NOMO-1 treated with dmso at 0.1 percent for 144 hours (cell line): Measurements from ENCODE around the gene MMP14.
A peak's percentile ranks its signal among the peaks of the same experiment; 100 is the strongest.

Experiments used
- DNase-seq: peaks from one replicate; lab custom pipeline; 2025; ENCODE audit not compliant: unreplicated experiment; lab: John Stamatoyannopoulos, UW

Gene MMP14

DNA sequence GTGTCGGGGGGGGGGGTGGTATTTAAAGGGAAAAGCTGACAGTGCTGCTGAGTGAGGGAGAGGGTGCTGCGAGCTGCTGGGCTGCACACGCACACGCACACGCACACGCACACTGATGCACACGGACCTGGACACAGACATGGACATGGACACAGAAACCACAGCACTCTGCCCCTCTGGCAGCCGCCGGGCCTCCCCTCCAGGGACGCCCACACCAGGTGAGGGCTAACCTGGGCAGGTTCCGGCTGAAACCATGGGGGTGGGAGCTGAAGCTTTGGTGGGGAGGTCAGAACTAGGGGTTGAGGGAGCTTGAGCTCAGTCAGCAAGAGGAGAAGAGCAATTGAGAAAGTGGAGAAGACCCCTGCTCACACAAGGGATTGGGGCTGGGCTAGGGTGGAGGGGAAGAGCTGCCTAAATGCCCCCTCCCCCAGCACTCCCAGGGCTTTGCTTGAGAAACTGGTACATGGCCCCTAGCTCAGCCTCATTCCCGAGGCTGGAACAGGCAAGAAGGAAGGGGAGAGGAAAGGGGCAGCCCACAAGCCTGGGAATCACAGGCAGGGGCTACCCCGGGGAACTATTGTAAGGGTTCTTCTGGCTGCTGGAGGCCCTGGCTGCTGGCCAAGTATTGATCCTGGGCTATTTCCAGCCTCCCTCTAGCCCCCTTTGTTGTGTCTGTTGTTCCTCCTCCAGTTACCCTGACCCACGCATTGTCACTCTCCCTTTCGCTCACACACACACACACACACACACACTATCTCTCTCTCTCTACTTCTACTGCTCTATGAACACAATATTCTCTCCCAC lies 47.0 kb downstream of the MMP14 start, which contains the start of gene REM2:
TSS of gene REM2 (plus strand) at position 50 of the 804 bp plus-strand sequence. CDS start at position 116, 66 bp downstream.
- DNase-seq: no peak

- no peak for DNase-seq
These were observed 47.8 kb downstream of the MMP14 start for GRCh38 chr14:22884076-22884737.

DNA sequence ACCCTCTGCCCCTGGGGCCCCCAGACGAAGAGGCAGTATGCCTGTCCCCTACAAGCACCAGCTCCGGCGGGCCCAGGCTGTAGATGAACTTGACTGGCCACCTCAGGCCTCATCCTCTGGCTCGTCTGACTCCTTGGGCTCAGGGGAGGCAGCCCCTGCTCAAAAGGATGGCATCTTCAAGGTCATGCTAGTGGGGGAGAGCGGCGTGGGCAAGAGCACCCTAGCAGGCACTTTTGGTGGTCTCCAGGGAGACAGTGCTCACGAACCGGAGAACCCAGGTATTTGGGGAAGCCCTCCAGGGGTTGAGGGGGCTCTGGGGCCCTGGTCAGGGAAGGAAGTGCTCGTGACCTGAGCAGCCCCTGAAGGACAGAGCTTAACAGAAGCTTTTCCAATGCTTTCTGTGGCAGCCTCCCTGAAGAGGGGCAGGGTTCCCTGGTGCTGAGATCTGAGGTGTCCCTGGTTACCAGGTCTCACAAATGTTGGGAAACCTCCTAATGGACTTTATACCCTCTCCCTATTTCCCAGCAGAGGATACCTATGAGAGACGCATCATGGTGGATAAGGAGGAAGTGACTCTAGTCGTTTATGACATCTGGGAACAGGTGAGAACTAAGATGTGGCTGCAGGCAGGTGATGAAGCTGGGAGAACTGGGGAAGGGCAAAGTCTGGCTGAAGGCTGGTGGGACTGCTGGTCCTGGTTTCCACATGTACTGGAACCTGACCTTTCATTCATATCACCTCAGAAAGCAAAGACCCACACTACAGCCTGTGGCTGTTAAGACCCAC lies 48.5 kb downstream of the MMP14 start:
- DNase-seq: no peak

- DNase-seq: no peak
These were observed 49.6 kb downstream of the MMP14 start for GRCh38 chr14:22885975-22886374.

DNA sequence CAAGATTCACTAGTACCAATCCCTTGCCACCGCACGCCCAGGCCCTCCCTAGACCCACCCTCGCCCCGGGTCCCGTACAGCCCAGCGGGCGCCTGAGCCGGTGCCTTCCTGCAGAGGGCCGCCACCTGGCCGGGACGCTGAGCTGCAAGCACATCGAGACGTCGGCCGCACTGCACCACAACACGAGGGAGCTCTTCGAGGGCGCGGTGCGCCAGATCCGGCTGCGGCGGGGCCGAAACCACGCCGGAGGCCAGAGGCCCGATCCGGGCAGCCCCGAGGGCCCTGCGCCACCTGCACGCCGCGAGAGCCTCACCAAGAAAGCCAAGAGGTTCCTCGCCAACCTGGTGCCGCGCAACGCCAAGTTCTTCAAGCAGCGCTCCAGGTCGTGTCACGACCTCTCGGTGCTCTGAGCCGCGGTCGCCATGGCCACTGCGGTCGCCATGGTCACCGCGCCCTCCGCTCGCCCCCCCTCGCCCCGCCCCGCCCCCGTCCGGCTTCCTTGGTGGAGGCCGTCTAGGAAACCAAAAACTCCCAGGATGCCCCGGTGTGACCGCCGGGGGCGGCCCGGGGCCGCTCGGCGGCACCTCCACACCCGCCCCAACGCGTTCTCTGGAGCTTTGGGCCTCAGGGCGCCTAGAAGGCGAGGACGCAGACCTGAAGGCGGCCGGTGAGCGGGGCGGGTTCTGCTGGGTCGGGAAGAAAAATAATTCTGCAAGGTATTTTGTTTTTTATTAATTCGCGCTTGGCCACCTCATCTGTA lies 50.3 kb downstream of the MMP14 start:
- peak; percentile 52 for DNase-seq

GRCh38 chr14:22887260-22887989 lies 51.0 kb downstream of the MMP14 start:
- DNase-seq: peak; percentile 82

- DNase-seq: no peak
These were observed 51.6 kb downstream of the MMP14 start for GRCh38 chr14:22887990-22888378.

- no peak for DNase-seq
These were observed 52.3 kb downstream of the MMP14 start for GRCh38 chr14:22888662-22889061.

DNA sequence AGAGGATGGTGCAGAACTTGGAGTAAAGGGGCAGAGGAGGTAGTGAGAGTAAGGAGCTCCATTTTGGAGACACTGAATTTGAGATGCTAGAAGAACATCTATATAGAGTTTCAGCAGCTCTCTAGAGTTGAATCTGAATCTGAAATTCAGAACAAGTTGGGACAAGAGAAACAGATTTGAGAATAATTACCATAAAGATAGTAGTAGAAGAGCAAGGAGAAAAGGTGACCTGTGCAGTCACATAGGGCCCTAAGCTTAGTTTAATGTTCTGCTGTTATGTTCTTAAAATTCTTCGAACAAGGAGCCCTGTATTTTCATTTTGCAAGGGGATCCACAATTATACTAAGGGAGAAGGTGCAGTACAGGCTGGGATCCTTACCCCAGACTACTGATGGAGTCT lies 54.0 kb downstream of the MMP14 start:
- no peak for DNase-seq

DNA sequence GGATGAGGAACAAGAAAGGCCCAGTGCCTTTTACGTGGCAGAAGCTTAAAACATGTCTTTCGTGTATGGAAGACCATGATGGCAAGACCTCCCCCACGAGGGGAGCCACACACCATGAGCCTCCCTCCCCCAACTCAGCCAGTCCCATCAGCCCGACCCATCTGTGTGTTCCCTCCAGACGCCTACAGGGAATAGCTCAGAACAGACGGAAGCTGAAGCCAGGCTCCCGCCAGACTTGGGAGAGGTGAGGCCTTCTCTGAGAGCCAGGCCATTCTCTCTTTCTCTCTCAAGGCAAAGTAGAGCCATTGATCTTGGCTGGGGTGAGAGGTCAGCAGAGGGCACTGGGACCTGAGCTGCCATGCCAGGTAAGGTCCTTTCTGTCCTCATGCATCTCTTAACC lies 56.1 kb downstream of the MMP14 start:
- DNase-seq: no peak

GRCh38 chr14:22893706-22894105 lies 57.3 kb downstream of the MMP14 start:
- DNase-seq: no peak

GRCh38 chr14:22895402-22895801 lies 59.0 kb downstream of the MMP14 start:
- DNase-seq: no peak

GRCh38 chr14:22896356-22896755 lies 60.0 kb downstream of the MMP14 start:
- no peak for DNase-seq

DNA sequence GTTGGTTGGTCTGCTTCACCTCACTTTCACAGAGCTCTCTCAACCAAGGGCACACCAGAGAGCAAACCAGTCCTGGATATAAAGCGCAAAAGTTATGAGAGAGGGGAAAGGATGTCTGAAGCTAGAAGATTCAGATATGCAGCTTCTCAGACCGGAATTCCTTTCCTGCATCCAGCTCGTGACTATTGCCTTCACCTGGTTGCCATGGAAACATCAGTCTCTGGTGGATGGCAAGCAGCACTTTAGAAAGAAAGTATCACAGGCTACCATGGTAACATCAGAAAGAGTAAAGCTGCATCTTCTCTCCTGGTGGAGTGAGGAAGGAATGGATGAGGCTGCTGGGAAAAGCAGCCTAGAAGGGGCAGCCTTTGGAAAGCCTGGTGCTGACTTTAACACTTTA lies 60.4 kb downstream of the MMP14 start:
- DNase-seq: no peak

- no peak for DNase-seq
These were observed 61.0 kb downstream of the MMP14 start for GRCh38 chr14:22897357-22897756.
